Neural cell (in vitro differentiated cells): Measurements from ENCODE around the gene THYN1. TPM values are rescaled to one million over a fixed set of nuclear protein-coding genes. Genes with fewer than 3 reads are reported as not detected.
A peak's percentile ranks its signal among the peaks of the same experiment; 100 is the strongest.

Source experiments
- H2AFZ ChIP-seq: fragments of 200-600, 300-800 bp; sonication (generic), shearing (Covaris generic); 2 replicates; pipeline ENCODE4 v1.6.0; 2014; ENCODE audit warnings: low read depth, mild to moderate bottlenecking, antibody characterized with exemption, low read length, moderate library complexity
- H3F3A ChIP-seq: fragments of 200-600 bp; shearing (Covaris generic); 2 replicates; pipeline ENCODE4 v1.6.1; 2016; ENCODE audit warnings: mild to moderate bottlenecking, moderate library complexity, mixed read lengths, antibody characterized with exemption, low read length; ENCODE audit not compliant: insufficient read depth, poor library complexity, severe bottlenecking
- H3K27ac ChIP-seq: fragments of 200-600, 300-800 bp; sonication (generic), shearing (Covaris generic); 2 replicates; pipeline ENCODE4 v1.5.1; 2014; ENCODE audit warnings: mild to moderate bottlenecking, low read length, moderate library complexity
- H3K27me3 ChIP-seq: fragments of 300-800, 200-600 bp; sonication (generic), shearing (Covaris generic); 2 replicates; pipeline ENCODE4 v1.6.0; 2014; ENCODE audit warnings: mild to moderate bottlenecking, low read depth, low read length, moderate library complexity; ENCODE audit not compliant: insufficient read depth
- H3K36me3 ChIP-seq: fragments of 300-800, 200-600 bp; sonication (generic), shearing (Covaris generic); 2 replicates; pipeline ENCODE4 v1.5.1; 2014; ENCODE audit warnings: mild to moderate bottlenecking, antibody characterized with exemption, low read length, moderate library complexity; ENCODE audit not compliant: insufficient read depth
- H3K4me2 ChIP-seq: fragments of 300-800, 200-600 bp; sonication (generic), shearing (Covaris generic); 2 replicates; pipeline ENCODE4 v1.6.0; 2014; ENCODE audit warnings: mild to moderate bottlenecking, low read length
- H3K4me3 ChIP-seq: fragments of 300-800, 200-600 bp; sonication (generic), shearing (Covaris generic); 2 replicates; pipeline ENCODE4 v1.5.1; 2014; ENCODE audit warnings: mild to moderate bottlenecking, low read length, moderate library complexity
- H3K79me2 ChIP-seq: fragments of 200-600 bp; shearing (Covaris generic); replicated peaks from 2 replicates; pipeline ENCODE4 v1.6.0; 2014; ENCODE audit warnings: mild to moderate bottlenecking, low read length, moderate library complexity; ENCODE audit not compliant: insufficient read depth
- H3K9ac ChIP-seq: fragments of 300-800, 200-600 bp; sonication (generic), shearing (Covaris generic); 2 replicates; pipeline ENCODE4 v1.6.1; 2016; ENCODE audit warnings: mild to moderate bottlenecking, low read length, mixed read lengths
- H3K9me2 ChIP-seq: fragments of 200-600 bp; shearing (Covaris generic); 2 replicates; pipeline ENCODE4 v1.6.1; 2016; ENCODE audit warnings: mild to moderate bottlenecking, low read length, mixed read lengths; ENCODE audit not compliant: insufficient read depth
- H3K9me3 ChIP-seq: fragments of 200-600, 300-800 bp; sonication (generic), shearing (Covaris generic); 2 replicates; pipeline ENCODE4 v1.6.1; 2016; ENCODE audit warnings: mild to moderate bottlenecking, mixed run types, low read length, moderate library complexity, mixed read lengths
- H4K20me1 ChIP-seq: fragments of 200-600 bp; shearing (Covaris generic); 2 replicates; pipeline ENCODE4 v1.6.1; 2016; ENCODE audit warnings: mild to moderate bottlenecking, mixed run types; ENCODE audit not compliant: insufficient read depth
- CTCF ChIP-seq: fragments of 450-650 bp; IDR thresholded peaks from 2 replicates; pipeline ENCODE4 v1.5.1; 2014; ENCODE audit warnings: antibody characterized with exemption, mild to moderate bottlenecking, moderate library complexity; ENCODE audit not compliant: poor library complexity, severe bottlenecking
- EP300 ChIP-seq: fragments of 450-650 bp; conservative IDR thresholded peaks from 2 replicates; pipeline ENCODE4 v1.6.1; 2014; ENCODE audit warnings: antibody characterized with exemption, mild to moderate bottlenecking, moderate library complexity; ENCODE audit not compliant: poor library complexity, severe bottlenecking
- EZH2 ChIP-seq: fragments of 200-600, 300-800 bp; shearing (Covaris generic), sonication (generic); IDR thresholded peaks from 2 replicates; pipeline ENCODE4 v1.6.1; 2014; ENCODE audit warnings: antibody characterized with exemption, low read length, borderline replicate concordance, mild to moderate bottlenecking; ENCODE audit not compliant: insufficient read depth, poor library complexity, severe bottlenecking
- MXI1 ChIP-seq: fragments of 450-650 bp; conservative IDR thresholded peaks from 2 replicates; pipeline ENCODE4 v1.6.1; 2014; ENCODE audit warnings: antibody characterized with exemption, mild to moderate bottlenecking; ENCODE audit not compliant: poor library complexity, severe bottlenecking
- POLR2AphosphoS5 ChIP-seq: IDR thresholded peaks from 2 replicates; pipeline ENCODE4 v1.6.1; 2012
- RAD21 ChIP-seq: fragments of 450-650 bp; conservative IDR thresholded peaks from 2 replicates; pipeline ENCODE4 v1.6.1; 2014; ENCODE audit warnings: antibody characterized with exemption, mild to moderate bottlenecking, moderate library complexity
- SMC3 ChIP-seq: fragments of 450-650 bp; conservative IDR thresholded peaks from 2 replicates; pipeline ENCODE4 v1.6.1; 2014; ENCODE audit warnings: antibody characterized with exemption, mild to moderate bottlenecking, moderate library complexity; ENCODE audit not compliant: poor library complexity
- TAF1 ChIP-seq: IDR thresholded peaks from 2 replicates; pipeline ENCODE4 v1.6.1; 2012; ENCODE audit warnings: low read depth
- polyA plus RNA-seq: library from polyadenylated mRNA; depleted of rRNA; stranded (reverse); fragments of >200 nt; gene quantifications from 2 replicates; pipeline ENCODE4 v1.2.3, GENCODE V29; 2014
- TF ChIP-seq, protein P1 (sequence below): IDR thresholded peaks from 2 replicates; pipeline ENCODE4 v1.6.1; 2012; ENCODE audit warnings: borderline replicate concordance

Gene THYN1
- polyA plus RNA-seq, 1 donor from 2014 or later: 164 TPM

GRCh38 chr11:134264966-134265764, 12.0 kb upstream of the THYN1 start:
- Histone ChIP-seq H3K27ac (no peak overlapping the region), H3F3A (no peaks in the 10 kb centered on the region), H3K36me3 (peaks cover 4% of the 10 kb centered on the region), H3K27me3 (no peaks in the 10 kb centered on the region), H3K4me2 (no peak overlapping the region), H4K20me1 (no peaks in the 10 kb centered on the region), H3K9me2 (no peaks in the 10 kb centered on the region), H3K9ac (no peak overlapping the region), H3K9me3 (no peaks in the 10 kb centered on the region), H3K4me3 (no peak overlapping the region), H2AFZ (no peak overlapping the region), H3K79me2 (no peaks in the 10 kb centered on the region)
- no peak for TF ChIP-seq EZH2
- TF ChIP-seq TAF1: no peak
- TF ChIP-seq, protein P1, sequence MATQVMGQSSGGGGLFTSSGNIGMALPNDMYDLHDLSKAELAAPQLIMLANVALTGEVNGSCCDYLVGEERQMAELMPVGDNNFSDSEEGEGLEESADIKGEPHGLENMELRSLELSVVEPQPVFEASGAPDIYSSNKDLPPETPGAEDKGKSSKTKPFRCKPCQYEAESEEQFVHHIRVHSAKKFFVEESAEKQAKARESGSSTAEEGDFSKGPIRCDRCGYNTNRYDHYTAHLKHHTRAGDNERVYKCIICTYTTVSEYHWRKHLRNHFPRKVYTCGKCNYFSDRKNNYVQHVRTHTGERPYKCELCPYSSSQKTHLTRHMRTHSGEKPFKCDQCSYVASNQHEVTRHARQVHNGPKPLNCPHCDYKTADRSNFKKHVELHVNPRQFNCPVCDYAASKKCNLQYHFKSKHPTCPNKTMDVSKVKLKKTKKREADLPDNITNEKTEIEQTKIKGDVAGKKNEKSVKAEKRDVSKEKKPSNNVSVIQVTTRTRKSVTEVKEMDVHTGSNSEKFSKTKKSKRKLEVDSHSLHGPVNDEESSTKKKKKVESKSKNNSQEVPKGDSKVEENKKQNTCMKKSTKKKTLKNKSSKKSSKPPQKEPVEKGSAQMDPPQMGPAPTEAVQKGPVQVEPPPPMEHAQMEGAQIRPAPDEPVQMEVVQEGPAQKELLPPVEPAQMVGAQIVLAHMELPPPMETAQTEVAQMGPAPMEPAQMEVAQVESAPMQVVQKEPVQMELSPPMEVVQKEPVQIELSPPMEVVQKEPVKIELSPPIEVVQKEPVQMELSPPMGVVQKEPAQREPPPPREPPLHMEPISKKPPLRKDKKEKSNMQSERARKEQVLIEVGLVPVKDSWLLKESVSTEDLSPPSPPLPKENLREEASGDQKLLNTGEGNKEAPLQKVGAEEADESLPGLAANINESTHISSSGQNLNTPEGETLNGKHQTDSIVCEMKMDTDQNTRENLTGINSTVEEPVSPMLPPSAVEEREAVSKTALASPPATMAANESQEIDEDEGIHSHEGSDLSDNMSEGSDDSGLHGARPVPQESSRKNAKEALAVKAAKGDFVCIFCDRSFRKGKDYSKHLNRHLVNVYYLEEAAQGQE: no peak
- TF ChIP-seq MXI1: no peak
- TF ChIP-seq RAD21: no peak
- TF ChIP-seq CTCF: no peak
- TF ChIP-seq SMC3: no peak
- TF ChIP-seq EP300: no peak
- TF ChIP-seq POLR2AphosphoS5: no peak

DNA sequence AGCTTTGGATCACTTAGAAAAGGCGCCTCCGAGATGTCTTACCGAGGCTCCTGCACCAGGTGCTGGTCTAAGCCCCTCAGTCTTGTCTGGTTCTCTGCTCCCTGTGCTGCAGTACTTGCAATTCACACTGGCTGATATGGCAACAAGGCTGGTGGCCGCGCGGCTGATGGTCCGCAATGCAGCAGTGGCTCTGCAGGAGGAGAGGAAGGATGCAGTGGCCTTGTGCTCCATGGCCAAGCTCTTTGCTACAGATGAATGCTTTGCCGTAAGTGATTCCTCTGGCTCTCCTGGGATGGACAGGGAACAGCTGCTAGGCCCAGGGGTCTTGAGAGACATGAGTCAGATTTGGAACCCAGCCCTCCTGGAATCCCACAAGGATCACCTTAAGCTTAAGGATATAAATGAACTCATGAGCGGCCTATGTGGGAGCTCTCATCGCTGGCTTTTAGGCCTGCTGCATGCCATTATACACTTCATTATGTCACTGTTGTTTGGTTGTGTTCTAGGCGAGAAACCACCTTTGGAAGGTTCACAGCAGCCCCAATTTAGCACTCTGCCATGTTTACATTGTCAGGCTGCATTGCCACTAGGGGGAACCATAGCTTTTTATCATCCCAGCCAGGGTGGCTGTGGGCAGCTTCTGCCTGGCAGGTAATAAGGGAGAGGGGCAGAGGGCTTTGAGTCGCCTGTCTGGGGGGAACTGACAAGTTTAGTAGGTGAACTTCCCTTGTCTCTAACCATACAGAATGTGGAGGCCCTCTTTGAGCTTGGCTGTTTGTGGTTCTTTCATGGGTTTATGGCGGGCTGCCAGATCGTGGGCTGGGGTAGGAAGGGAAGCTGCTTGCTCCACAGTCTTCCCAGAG, 8.7 kb upstream of the THYN1 start:
- H3K36me3 ChIP-seq: peaks cover 4% of the 10 kb centered on the region
- TF ChIP-seq SMC3: peak; percentile 49
- TF ChIP-seq TAF1: no peak
- no peak for TF ChIP-seq MXI1
- TF ChIP-seq RAD21: peak; percentile 30
- TF ChIP-seq, protein P1: no peak
- peak; percentile 55 for TF ChIP-seq CTCF
- no peak for TF ChIP-seq EZH2
- TF ChIP-seq POLR2AphosphoS5: no peak
- no peak for TF ChIP-seq EP300
- H3K9ac ChIP-seq: no peak overlapping the region
- no peak overlapping the region for H3K4me3 ChIP-seq
- H3K27me3 ChIP-seq: no peaks in the 10 kb centered on the region
- H3K27ac ChIP-seq: no peak overlapping the region
- no peaks in the 10 kb centered on the region for H3K79me2 ChIP-seq
- H3K9me2 ChIP-seq: no peaks in the 10 kb centered on the region
- H3K9me3 ChIP-seq: no peaks in the 10 kb centered on the region
- H3K4me2 ChIP-seq: no peak overlapping the region
- no peak overlapping the region for H2AFZ ChIP-seq
- no peaks in the 10 kb centered on the region for H3F3A ChIP-seq
- H4K20me1 ChIP-seq: no peaks in the 10 kb centered on the region
